ENCODE data around the gene EVA1A.

Gene EVA1A

GRCh38 chr2:75540994-75541393 is 19.7 kb downstream of the EVA1A start:
- DNase-seq (ENCODE audit: low read depth), result no peak

GRCh38 chr2:75539955-75540716 is 20.6 kb downstream of the EVA1A start:
- DNase-seq (ENCODE audit: low read depth), result no peak

GRCh38 chr2:75538521-75539490 is 21.9 kb downstream of the EVA1A start:
- no peak for DNase-seq (ENCODE audit: low read depth)

- no peak for DNase-seq (ENCODE audit: low read depth)
These were observed 23.1 kb downstream of the EVA1A start for GRCh38 chr2:75537658-75538057.

- DNase-seq (ENCODE audit: low read depth), result no peak
These were observed 27.6 kb downstream of the EVA1A start for GRCh38 chr2:75533135-75533534.

GRCh38 chr2:75532488-75532887 is 28.3 kb downstream of the EVA1A start:
- no peak for DNase-seq (ENCODE audit: low read depth)

GRCh38 chr2:75528221-75528977 is 32.3 kb downstream of the EVA1A start:
- DNase-seq (ENCODE audit: low read depth), result no peak

GRCh38 chr2:75527676-75528075 is 33.1 kb downstream of the EVA1A start:
- no peak for DNase-seq (ENCODE audit: low read depth)

GRCh38 chr2:75526842-75527241 is 33.9 kb downstream of the EVA1A start:
- DNase-seq (ENCODE audit: low read depth), result no peak

- DNase-seq (ENCODE audit: low read depth), result no peak
These were observed 35.1 kb downstream of the EVA1A start for GRCh38 chr2:75525434-75526310.

- DNase-seq (ENCODE audit: low read depth), result no peak
These were observed 36.3 kb downstream of the EVA1A start for GRCh38 chr2:75524276-75524911.

- no peak for DNase-seq (ENCODE audit: low read depth)
These were observed 37.1 kb downstream of the EVA1A start for GRCh38 chr2:75523313-75524275.

GRCh38 chr2:75522543-75523312 is 38.0 kb downstream of the EVA1A start:
- no peak for DNase-seq (ENCODE audit: low read depth)

- DNase-seq (ENCODE audit: low read depth), result no peak
These were observed 39.4 kb downstream of the EVA1A start for GRCh38 chr2:75521225-75521872.

- no peak for DNase-seq (ENCODE audit: low read depth)
These were observed 40.9 kb downstream of the EVA1A start for GRCh38 chr2:75519843-75520242.

- no peak for DNase-seq (ENCODE audit: low read depth)
These were observed 41.9 kb downstream of the EVA1A start for GRCh38 chr2:75518638-75519465.

- no peak for DNase-seq (ENCODE audit: low read depth)
These were observed 43.0 kb downstream of the EVA1A start for GRCh38 chr2:75517547-75518230.

Measured in T-helper 22 cell (primary cell).